Stomach (tissue), 4 donors: Measurements from ENCODE around the gene CACNA1H.

Experiments
- CTCF ChIP-seq, 7 experiments: fragments of 450-650 bp in 4 of 7; fragments of 200-600 bp in 3 of 7; sonication (generic) in 3 of 7; IDR thresholded peaks; one replicate each; pipeline ENCODE4 v1.5.1; 2016 to 2019; ENCODE audit warnings: antibody characterized with exemption in 7 of 7, control low read depth in 2 of 7, mild to moderate bottlenecking in 1 of 7
- EP300 ChIP-seq: sonication (generic); formaldehyde crosslinking; IDR thresholded peaks from one replicate; pipeline ENCODE4 v1.6.1; 2017; ENCODE audit warnings: antibody characterized with exemption
- POLR2AphosphoS5 ChIP-seq, 3 donors: sonication (generic); formaldehyde crosslinking; IDR thresholded peaks; one replicate each; pipeline ENCODE4 v1.6.1; 2016; ENCODE audit warnings: antibody characterized with exemption in 3 of 3

GRCh38 chr16:1210461-1210860 lies 57.6 kb downstream of the CACNA1H start:
- TF ChIP-seq CTCF (IDR thresholded peaks at IDR 0.05): no peak
- no peak for TF ChIP-seq EP300
- TF ChIP-seq POLR2AphosphoS5 (IDR thresholded peaks at IDR 0.05): no peak
